Prostate gland (tissue), 2 donors: Measurements from ENCODE around the gene CUX1.

Experiments
- CTCF ChIP-seq, 4 experiments: fragments of 200-600 bp in 2 of 4; fragments of 450-650 bp in 2 of 4; sonication (generic) in 2 of 4; IDR thresholded peaks; 1 replicate in 3 of 4; 2 replicates in 1 of 4; pipeline ENCODE4 v1.5.1; 2016 to 2019; ENCODE audit warnings: antibody characterized with exemption in 4 of 4, mild to moderate bottlenecking in 2 of 4, moderate library complexity in 2 of 4
- POLR2AphosphoS5 ChIP-seq: sonication (generic); formaldehyde crosslinking; IDR thresholded peaks from one replicate; pipeline ENCODE4 v1.6.1; 2017; ENCODE audit warnings: antibody characterized with exemption

GRCh38 chr7:102261451-102261850 lies 444.0 kb downstream of the CUX1 start:
- TF ChIP-seq CTCF (IDR thresholded peaks at IDR 0.05) (no peak), POLR2AphosphoS5 (no peak)
